GM15510 (cell line): ENCODE results near the gene RTL9.

Experiments
- POLR2A ChIP-seq: IDR thresholded peaks from 3 replicates; pipeline ENCODE4 v1.6.1; 2011; ENCODE audit warnings: borderline replicate concordance; ENCODE audit not compliant: insufficient read length; ENCODE audit errors: extremely low read depth

RTL9 gene

DNA sequence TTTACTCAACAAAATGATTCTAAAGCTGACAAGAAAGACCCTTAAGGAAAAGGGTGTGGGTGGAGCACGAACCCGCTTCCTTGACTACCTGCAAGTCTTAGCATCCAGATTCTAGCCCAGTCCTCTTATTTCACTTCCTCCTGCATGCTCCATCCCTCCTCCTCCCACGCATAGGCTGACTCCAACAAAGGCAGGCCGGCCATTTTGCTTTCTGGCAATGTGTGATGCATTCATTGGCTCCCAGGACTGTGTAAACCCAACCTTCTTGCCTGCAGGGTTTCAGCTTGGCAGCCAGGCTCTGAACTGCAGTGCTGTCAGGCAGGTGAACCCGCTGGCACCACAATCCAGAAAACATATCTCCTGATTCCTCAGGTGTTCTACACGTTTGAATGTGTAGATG is 39.3 kb downstream of the RTL9 start:
- no peak for TF ChIP-seq POLR2A

DNA sequence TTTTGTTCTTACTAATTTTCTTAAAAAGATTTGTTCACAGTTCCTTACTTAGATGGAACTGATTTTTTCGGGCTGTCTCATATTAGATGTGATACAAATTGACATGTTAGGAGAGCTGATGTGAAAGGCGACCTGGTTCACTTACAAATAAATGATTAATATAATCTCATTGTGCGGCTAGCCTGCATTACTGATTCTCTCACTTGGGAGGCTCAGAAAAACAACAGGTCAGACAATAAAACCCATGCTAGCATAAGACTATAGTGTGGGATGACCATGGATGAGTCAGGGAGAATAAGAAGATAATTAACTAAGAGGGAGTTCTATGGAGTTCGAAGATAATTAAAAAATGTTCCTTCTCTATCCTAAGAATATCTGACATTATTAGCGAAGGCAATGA is 40.8 kb downstream of the RTL9 start:
- TF ChIP-seq POLR2A: no peak

DNA sequence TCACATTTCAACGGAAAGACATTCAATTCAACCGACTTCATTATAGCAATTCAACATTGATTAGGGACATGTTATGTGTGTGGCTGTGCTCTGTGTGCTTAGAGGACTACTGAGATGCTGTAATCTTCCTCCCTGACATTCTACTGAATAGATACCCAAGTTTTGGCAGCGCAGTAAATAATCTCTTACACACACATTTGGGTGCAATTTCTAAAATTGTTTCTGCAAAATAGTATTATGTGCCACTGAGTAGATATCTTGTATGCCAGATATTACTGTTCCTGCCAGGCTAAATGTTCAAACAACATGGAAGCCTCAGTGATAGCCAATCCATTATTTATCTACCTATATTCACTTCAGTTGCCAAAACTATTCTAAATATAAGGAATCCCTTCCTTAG is 41.3 kb downstream of the RTL9 start:
- no peak for TF ChIP-seq POLR2A

DNA sequence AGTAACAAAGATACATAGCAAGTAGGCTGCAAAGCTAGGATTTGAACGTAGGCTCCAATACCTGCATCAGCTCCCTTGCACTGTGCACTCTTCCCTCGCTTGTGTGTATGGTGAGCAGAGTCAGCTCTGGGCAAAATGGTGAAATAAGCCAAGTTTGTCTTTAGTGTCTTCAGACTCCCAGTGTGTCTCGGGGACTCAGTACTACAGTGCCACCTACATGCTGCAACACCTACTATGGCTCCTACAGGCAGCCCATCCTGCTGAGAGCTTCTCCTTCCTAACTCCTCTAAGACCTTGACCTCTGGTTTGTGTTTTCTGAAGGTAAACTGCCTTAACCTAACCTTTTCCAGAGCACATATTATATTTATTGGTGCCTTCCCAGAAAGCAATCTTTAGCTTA is 42.5 kb downstream of the RTL9 start:
- TF ChIP-seq POLR2A: no peak

DNA sequence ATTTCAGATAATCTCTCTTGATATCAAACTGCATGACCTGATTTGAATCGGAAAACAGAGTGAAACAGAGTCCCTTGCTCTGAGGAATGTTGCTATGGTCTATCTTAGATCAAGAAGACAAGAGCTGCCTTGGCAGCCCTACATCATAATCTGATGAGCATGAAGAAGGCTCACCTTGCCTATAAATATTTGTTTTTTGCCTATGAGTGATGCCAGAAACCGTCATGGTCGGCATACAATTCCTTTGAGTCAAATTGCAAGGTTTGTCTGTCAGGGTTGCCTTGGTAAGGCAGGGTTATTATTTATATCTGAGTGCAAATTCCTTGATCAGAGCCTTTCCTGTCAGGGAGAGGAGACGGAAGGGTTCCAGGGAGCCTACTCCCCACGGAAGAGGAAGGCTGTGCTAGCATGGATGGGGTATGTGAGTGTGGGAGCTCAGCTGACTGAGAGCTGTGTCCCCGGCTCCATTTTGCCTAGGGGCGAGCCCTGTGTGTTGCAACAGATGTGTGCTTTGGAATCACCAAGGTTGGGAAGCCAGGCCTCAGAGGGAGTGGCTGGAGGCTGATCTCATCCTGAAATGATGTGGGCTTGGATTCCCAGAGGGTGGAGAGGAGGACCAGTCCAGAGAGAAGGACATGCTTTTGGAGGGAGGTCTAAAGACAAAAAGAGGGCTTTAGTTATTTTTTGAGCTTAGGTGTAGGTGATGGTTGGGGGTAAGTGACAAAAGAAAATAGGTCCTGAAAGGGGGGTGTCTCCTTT is 43.6 kb downstream of the RTL9 start:
- no peak for TF ChIP-seq POLR2A

DNA sequence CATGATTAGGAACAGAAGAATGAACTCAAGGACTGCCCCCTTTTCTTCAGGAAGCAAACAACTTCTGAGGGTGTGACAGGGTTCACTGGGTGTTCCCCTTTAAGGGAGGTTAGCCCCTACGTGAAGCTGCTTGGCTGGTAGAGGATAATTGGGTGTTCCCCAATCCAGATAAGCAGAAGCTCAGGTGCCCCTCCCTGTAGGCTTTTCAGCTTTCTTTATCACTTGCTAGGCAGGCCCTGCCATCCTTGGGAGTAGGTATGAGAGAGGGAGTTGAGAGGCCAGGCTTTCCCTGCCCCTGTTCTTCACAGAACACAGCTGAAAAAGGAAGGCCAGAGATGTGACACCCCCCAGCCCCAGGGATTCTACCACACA is 44.2 kb downstream of the RTL9 start:
- no peak for TF ChIP-seq POLR2A

DNA sequence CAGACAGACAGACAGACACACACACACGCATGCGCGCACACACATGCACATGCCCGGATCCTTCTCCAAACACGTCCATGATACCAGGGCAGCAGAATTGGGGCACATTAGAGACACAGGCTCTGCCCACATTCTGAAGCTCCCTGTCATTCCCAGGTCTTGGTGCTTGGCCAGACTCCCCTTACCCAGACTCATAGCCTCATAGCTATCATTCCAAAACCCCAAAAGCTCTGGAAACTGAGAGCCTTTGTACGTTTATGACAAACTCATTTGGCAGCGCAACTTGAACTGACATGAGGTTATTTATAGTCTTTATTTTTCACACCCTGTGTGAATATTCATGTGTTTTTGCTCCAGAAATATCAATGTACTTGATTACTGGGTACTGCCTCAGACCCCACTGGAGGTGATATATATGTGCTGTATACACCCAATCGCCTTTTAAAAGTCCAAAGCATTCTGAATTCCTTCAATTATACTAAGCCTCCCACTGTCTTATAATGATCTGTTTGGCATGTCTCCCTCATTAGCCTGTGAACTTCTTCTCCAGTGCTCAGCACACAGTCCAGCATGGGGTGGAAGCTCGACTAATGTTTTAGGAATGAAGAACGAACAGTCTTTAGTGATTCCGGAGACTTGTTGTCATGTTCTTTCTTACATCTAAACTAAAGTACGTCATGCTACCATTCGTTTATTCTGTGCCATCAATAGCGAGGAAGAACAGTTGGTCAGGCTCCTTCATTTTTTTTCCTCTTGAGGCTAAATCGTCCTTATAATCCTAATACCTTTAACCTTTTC is 45.0 kb downstream of the RTL9 start:
- TF ChIP-seq POLR2A: no peak

DNA sequence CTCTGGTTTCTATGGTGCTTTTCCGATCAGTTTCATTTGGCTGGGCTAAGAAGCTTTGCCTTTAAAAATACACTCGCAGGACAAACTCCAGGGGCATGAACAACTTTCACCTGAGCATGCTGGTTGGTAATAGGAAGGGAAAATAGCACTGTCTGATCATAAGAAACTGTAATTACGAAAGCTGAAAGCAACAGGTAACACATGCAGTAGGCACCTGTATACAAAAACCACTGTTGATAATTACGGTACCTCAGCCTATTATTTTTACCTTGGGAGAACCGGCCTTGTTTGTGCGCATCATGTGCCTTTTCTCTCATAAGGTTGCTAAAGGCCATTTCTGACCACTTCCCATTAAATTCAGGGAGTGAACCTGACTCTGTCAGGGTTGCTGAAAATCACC is 45.7 kb downstream of the RTL9 start:
- no peak for TF ChIP-seq POLR2A

DNA sequence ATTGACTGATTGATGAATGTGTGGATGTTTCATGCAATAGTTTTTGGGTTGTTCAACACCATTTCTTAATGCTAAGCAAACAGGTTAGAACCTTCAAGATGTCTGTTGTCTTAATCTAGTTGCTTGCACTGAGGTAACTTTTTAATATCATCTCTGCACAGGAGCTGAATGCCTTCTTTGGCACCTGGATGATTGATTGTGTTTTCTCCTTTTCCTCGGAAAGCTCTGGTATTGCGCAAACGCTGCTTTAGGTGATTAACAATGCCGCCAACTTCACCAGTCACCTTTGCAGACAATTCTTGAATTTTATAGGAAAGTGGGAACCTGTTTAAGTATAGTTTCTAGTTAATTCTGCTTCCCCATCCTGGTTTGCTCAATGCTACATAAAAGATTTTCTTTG is 48.2 kb downstream of the RTL9 start:
- no peak for TF ChIP-seq POLR2A

DNA sequence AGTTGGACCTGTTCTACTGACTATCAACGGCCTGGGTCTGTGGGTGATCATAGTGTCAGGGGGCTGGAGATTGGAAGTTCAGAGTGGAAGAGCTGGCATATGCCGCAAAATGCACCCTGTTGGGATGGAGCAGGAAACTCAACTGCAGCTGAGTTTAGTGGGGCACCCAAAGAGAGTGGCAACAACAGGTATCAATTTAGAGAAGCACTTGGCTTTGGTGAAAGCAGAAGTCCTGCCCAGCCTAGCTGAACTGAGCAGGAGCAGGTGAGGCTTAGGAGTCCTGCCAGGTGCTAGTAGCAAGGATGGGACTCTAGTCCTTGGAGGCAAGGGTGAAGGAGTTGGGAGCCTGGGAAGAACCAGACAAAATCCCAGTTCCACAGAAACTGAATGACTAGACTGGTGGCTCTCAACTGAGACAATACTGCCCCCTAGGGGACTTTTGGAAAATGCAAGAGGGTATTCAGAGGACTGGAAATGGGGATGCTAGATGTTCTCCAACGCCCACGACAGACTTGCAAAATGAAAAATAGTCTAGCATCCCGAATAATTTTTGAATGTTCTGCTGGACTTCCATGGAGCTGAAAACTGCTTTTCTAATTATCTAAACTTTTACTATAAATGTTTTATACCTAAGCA is 49.4 kb downstream of the RTL9 start:
- no peak for TF ChIP-seq POLR2A
